GM19035 (cell line): ENCODE measurements around the gene RBM7.

ENCODE experiments used
- ATAC-seq: cut with Tn5 transposase; IDR thresholded peaks from one replicate; pipeline ENCODE4 v1.9.1; 2021; ENCODE audit not compliant: unreplicated experiment

Gene RBM7

GRCh38 chr11:114400216-114400914, at the start of gene RBM7, which contains the start of gene C11orf71:
Gene RBM7, plus strand, starts transcription at chr11:114400666. Its CDS starts 6 bp downstream, at chr11:114400672.
Gene C11orf71, minus strand, starts transcription at chr11:114400511. Its CDS starts 180 bp downstream, at chr11:114400331.
- peak; percentile 96 for ATAC-seq

GRCh38 chr11:114353443-114353842, 47.0 kb upstream of the RBM7 start:
- ATAC-seq, result no peak

GRCh38 chr11:114354076-114354475, 46.4 kb upstream of the RBM7 start:
- ATAC-seq, result no peak

GRCh38 chr11:114358716-114359115, 41.8 kb upstream of the RBM7 start:
- ATAC-seq, result no peak

- no peak for ATAC-seq
Observed at GRCh38 chr11:114359342-114359741, 41.1 kb upstream of the RBM7 start.

GRCh38 chr11:114362326-114362725, 38.1 kb upstream of the RBM7 start:
- ATAC-seq, result no peak

GRCh38 chr11:114362958-114363357, 37.5 kb upstream of the RBM7 start:
- ATAC-seq, result no peak

- no peak for ATAC-seq
Observed at GRCh38 chr11:114366331-114367243, 33.9 kb upstream of the RBM7 start.

- no peak for ATAC-seq
Observed at GRCh38 chr11:114367244-114367957, 33.1 kb upstream of the RBM7 start.

- ATAC-seq, result no peak
Observed at GRCh38 chr11:114368918-114369680, 31.4 kb upstream of the RBM7 start.

GRCh38 chr11:114375052-114375451, 25.4 kb upstream of the RBM7 start:
- ATAC-seq, result no peak

- ATAC-seq, result no peak
Observed at GRCh38 chr11:114377612-114378267, 22.7 kb upstream of the RBM7 start.

- ATAC-seq, result no peak
Observed at GRCh38 chr11:114379394-114380069, 20.9 kb upstream of the RBM7 start.

GRCh38 chr11:114382509-114382908, 18.0 kb upstream of the RBM7 start:
- ATAC-seq, result no peak

- ATAC-seq, result no peak
Observed at GRCh38 chr11:114384487-114384886, 16.0 kb upstream of the RBM7 start.

- ATAC-seq, result no peak
Observed at GRCh38 chr11:114386131-114386530, 14.3 kb upstream of the RBM7 start.

GRCh38 chr11:114386545-114386944, 13.9 kb upstream of the RBM7 start:
- no peak for ATAC-seq

- ATAC-seq, result no peak
Observed at GRCh38 chr11:114392735-114393667, 7.5 kb upstream of the RBM7 start.
